HepG2 (cell line): ENCODE results near the gene NSD1. TPM values are rescaled to one million over a fixed set of nuclear protein-coding genes. Genes with fewer than 3 reads are reported as not detected.

Experiments used
- ATAC-seq: fragments of 200-7000 bp; cut with Tn5 transposase; 3 replicates; pipeline ENCODE4 v1.9.1; 2020; ENCODE audit warnings: mild to moderate bottlenecking, moderate library complexity
- BruUV-seq: library from RNA; stranded (reverse); fragments of 400-500 nt; replicated peaks from 2 replicates; lab custom pipeline; 2021; lab: Mats Ljungman, UMichigan
- CTCF ChIA-PET: fragments of 300-600 bp; formaldehyde crosslinking; extraction: SDS; loops from one replicate; lab custom pipeline; 2021; ENCODE audit warnings: low total read pairs, inconsistent platforms, low intra/inter-chr PET ratio; lab: Yijun Ruan, JAX
- POLR2A ChIA-PET: fragments of 350-600 bp; sonication (Branson Sonifier 250); formaldehyde crosslinking; loops from one replicate; lab custom pipeline; 2020; ENCODE audit warnings: antibody characterized with exemption, inconsistent platforms; lab: Yijun Ruan, JAX
- DNase-seq: peaks from one replicate; pipeline ENCODE4 v3.0.0-alpha.2; 2015; ENCODE audit warnings: low spot score
- FAIRE-seq: peaks from 3 replicates; lab custom pipeline; 2011; peaks lifted over from hg19 to GRCh38; lab: Jason Lieb, UNC
- H2AFZ ChIP-seq: one replicate; pipeline ENCODE4 v1.6.1; 2011; ENCODE audit warnings: low read length, inconsistent platforms
- H3K27ac ChIP-seq: fragments of 300-600 bp; 3 replicates; pipeline ENCODE4 v1.8.0; 2011; ENCODE audit warnings: mixed run types, mild to moderate bottlenecking, mixed read lengths, low read length, inconsistent platforms; ENCODE audit not compliant: insufficient read depth; ENCODE audit errors: extremely low read length
- H3K27me3 ChIP-seq, 2 experiments: fragments of 200-600 bp in 1 of 2; 2 replicates in 1 of 2; 3 replicates in 1 of 2; pipeline versions ENCODE4 v1.6.0 to v1.8.0; 2011; ENCODE audit warnings: low read length in 2 of 2, mild to moderate bottlenecking in 2 of 2, moderate library complexity in 2 of 2, inconsistent platforms in 1 of 2; ENCODE audit not compliant: insufficient read depth in 2 of 2, control insufficient read depth in 1 of 2
- H3K36me3 ChIP-seq, 2 experiments: fragments of 200-600 bp in 1 of 2; replicated peaks in 1 of 2; 2 replicates in 1 of 2; 3 replicates in 1 of 2; pipeline versions ENCODE4 v1.5.1 to v1.8.0; 2011; ENCODE audit warnings: low read length in 2 of 2, inconsistent platforms in 1 of 2; ENCODE audit not compliant: insufficient read depth in 2 of 2, control insufficient read depth in 1 of 2
- H3K4me1 ChIP-seq: 2 replicates; pipeline ENCODE4 v1.5.1; 2012; ENCODE audit warnings: low read length, inconsistent platforms; ENCODE audit not compliant: insufficient read depth
- H3K4me2 ChIP-seq: 2 replicates; pipeline ENCODE4 v1.6.0; 2011; ENCODE audit warnings: low read depth, low read length, inconsistent platforms
- H3K4me3 ChIP-seq, 3 experiments: fragments of 200-600 bp in 1 of 3; sonication (generic), shearing (Covaris generic) in 1 of 3; replicated peaks in 1 of 3; 2 replicates each; pipeline ENCODE4 v1.5.1; 2011 to 2016; ENCODE audit warnings: low read length in 3 of 3, inconsistent platforms in 2 of 3, low read depth in 2 of 3, mild to moderate bottlenecking in 2 of 3, control low read depth in 1 of 3, mixed read lengths in 1 of 3; ENCODE audit not compliant: insufficient read depth in 1 of 3
- H3K79me2 ChIP-seq: one replicate; pipeline ENCODE4 v1.6.1; 2011; ENCODE audit warnings: low read length, inconsistent platforms; ENCODE audit not compliant: insufficient read depth
- H3K9ac ChIP-seq: 2 replicates; pipeline ENCODE4 v1.6.0; 2011; ENCODE audit warnings: mild to moderate bottlenecking, low read depth, low read length, inconsistent platforms; ENCODE audit not compliant: insufficient read depth
- H3K9me3 ChIP-seq: 2 replicates; pipeline ENCODE4 v1.5.1; 2012; ENCODE audit warnings: mild to moderate bottlenecking, low read length
- H4K20me1 ChIP-seq: 2 replicates; pipeline ENCODE4 v1.6.0; 2011; ENCODE audit warnings: inconsistent platforms, mild to moderate bottlenecking, low read length, moderate library complexity; ENCODE audit not compliant: insufficient read depth
- HNRNPL ChIP-seq: fragments of 200-400 bp; formaldehyde crosslinking; IDR thresholded peaks from 2 replicates; pipeline ENCODE4 v1.6.1; 2017; ENCODE audit warnings: mild to moderate bottlenecking, low read depth, low read length
- KAT8 ChIP-seq: IDR thresholded peaks from 2 replicates; pipeline ENCODE4 v1.6.1; 2016; ENCODE audit warnings: missing genetic modification reagents, missing compliant biosample characterization
- NFIC ChIP-seq: IDR thresholded peaks from 2 replicates; pipeline ENCODE4 v1.6.1; 2012; ENCODE audit warnings: mild to moderate bottlenecking, low read length, inconsistent platforms
- PHF5A ChIP-seq: IDR thresholded peaks from one replicate; pipeline ENCODE4 v1.6.1; 2018; ENCODE audit warnings: low read depth, missing genetic modification reagents; ENCODE audit not compliant: unreplicated experiment
- PRPF4 ChIP-seq: fragments of 200-400 bp; formaldehyde crosslinking; IDR thresholded peaks from 2 replicates; pipeline ENCODE4 v1.6.1; 2016; ENCODE audit warnings: low read length, low read depth; ENCODE audit not compliant: poor library complexity, severe bottlenecking
- RBM22 ChIP-seq: fragments of 200-400 bp; formaldehyde crosslinking; optimal IDR thresholded peaks from 2 replicates; pipeline ENCODE3; 2017; ENCODE audit warnings: mild to moderate bottlenecking, low read length, moderate library complexity
- RXRB ChIP-seq: IDR thresholded peaks from 2 replicates; pipeline ENCODE4 v1.6.1; 2016; ENCODE audit warnings: borderline replicate concordance, missing genetic modification reagents, missing compliant biosample characterization
- SIN3A ChIP-seq: IDR thresholded peaks from 2 replicates; pipeline ENCODE4 v1.6.1; 2011; ENCODE audit warnings: low read depth, mild to moderate bottlenecking, control low read depth, low read length, borderline replicate concordance
- SMAD9 ChIP-seq: sonication (generic); formaldehyde crosslinking; IDR thresholded peaks from 2 replicates; pipeline ENCODE4 v1.5.1; 2020; ENCODE audit warnings: mild to moderate bottlenecking, missing genetic modification reagents
- SOX13 ChIP-seq, 3 experiments: fragments of 450-650 bp in 1 of 3; sonication (generic) in 1 of 3; formaldehyde crosslinking in 1 of 3; IDR thresholded peaks in 2 of 3; conservative IDR thresholded peaks in 1 of 3; 2 replicates each; pipeline versions ENCODE4 v1.5.0 to v1.6.1; 2016 to 2020; ENCODE audit warnings: antibody characterized with exemption in 1 of 3, mild to moderate bottlenecking in 1 of 3, missing compliant biosample characterization in 1 of 3, missing genetic modification reagents in 1 of 3, moderate library complexity in 1 of 3
- SP2 ChIP-seq: sonication (generic); formaldehyde crosslinking; IDR thresholded peaks from 2 replicates; pipeline ENCODE4 v1.5.1; 2020; ENCODE audit warnings: mild to moderate bottlenecking, missing genetic modification reagents
- ZMYM3 ChIP-seq: sonication (generic); formaldehyde crosslinking; IDR thresholded peaks from 2 replicates; pipeline ENCODE4 v1.5.1; 2020; ENCODE audit warnings: mild to moderate bottlenecking, missing genetic modification reagents
- ZNF263 ChIP-seq: sonication (generic); formaldehyde crosslinking; IDR thresholded peaks from 2 replicates; pipeline ENCODE4 v1.4.0; 2020; ENCODE audit warnings: missing genetic modification reagents
- ZNF503 ChIP-seq: sonication (generic); formaldehyde crosslinking; IDR thresholded peaks from 2 replicates; pipeline ENCODE4 v1.4.0; 2020; ENCODE audit warnings: missing genetic modification reagents
- ZNF510 ChIP-seq: sonication (generic); formaldehyde crosslinking; IDR thresholded peaks from 2 replicates; pipeline ENCODE4 v1.4.0; 2020; ENCODE audit warnings: low read depth, mild to moderate bottlenecking, missing genetic modification reagents
- ZNF569 ChIP-seq: sonication (generic); formaldehyde crosslinking; IDR thresholded peaks from 2 replicates; pipeline ENCODE4 v1.5.0; 2020; ENCODE audit warnings: mild to moderate bottlenecking, missing genetic modification reagents, moderate library complexity, borderline replicate concordance
- ZNF614 ChIP-seq: IDR thresholded peaks from 2 replicates; pipeline ENCODE4 v1.6.1; 2018; ENCODE audit warnings: missing biosample characterization, missing genetic modification reagents, inconsistent platforms, borderline replicate concordance
- ZNF790 ChIP-seq: sonication (generic); formaldehyde crosslinking; IDR thresholded peaks from 2 replicates; pipeline ENCODE4 v1.8.0; 2022; ENCODE audit warnings: missing genetic modification reagents, mild to moderate bottlenecking, borderline replicate concordance
- ZSCAN31 ChIP-seq: sonication (generic); formaldehyde crosslinking; IDR thresholded peaks from 2 replicates; pipeline ENCODE4 v1.5.0; 2020; ENCODE audit warnings: low read depth, mild to moderate bottlenecking, missing genetic modification reagents
- whole genome bisulfite sequencing: methylation state at CpG from one replicate; pipeline ENCODE4 v1.1.6; 2017; ENCODE audit warnings: low lambda C conversion rate; 5-methylcytosine and 5-hydroxymethylcytosine counted together
- in situ Hi-C: cut with HindIII; loops from 2 replicates; pipeline ENCODE4 v1.10.0; 2017; ENCODE audit warnings: low pct_unique_long_range_greater_than_20kb; ENCODE audit not compliant: extremely low pct_ligation_motif_present
- intact Hi-C: fragments of 100-400 bp; cut with micrococcal nuclease; formaldehyde crosslinking; loops from one replicate; pipeline ENCODE4 v1.10.0; 2022; ENCODE audit not compliant: unreplicated experiment
- polyA plus RNA-seq, 8 experiments: library from polyadenylated mRNA; depleted of rRNA in 3 of 8; stranded (reverse) in 7 of 8; unstranded in 1 of 8; fragments of >200 nt; fragmentation: Illumina TruSeq in 4 of 8; extraction: Trizol in 4 of 8; gene quantifications; 2 replicates each; pipeline versions ENCODE4 v1.2.1 to v1.2.3, GENCODE V29; 2011 to 2016; ENCODE audit warnings: low read depth in 4 of 8, missing spikeins in 1 of 8, mixed read lengths in 1 of 8; ENCODE audit not compliant: insufficient read depth in 1 of 8
- total RNA-seq, 5 experiments: library from RNA; depleted of rRNA; stranded (reverse); fragments of >200 nt; fragmentation: Illumina TruSeq; extraction: Trizol; gene quantifications; 2 replicates each; pipeline ENCODE4 v1.2.3, GENCODE V29; 2016; ENCODE audit warnings: low read depth in 1 of 5
- TF ChIP-seq, protein P1 (sequence below): sonication (generic); formaldehyde crosslinking; IDR thresholded peaks from 2 replicates; pipeline ENCODE4 v1.4.0; 2020; ENCODE audit warnings: missing genetic modification reagents, borderline replicate concordance

Gene NSD1
- total and polyA plus RNA-seq, 2 of the 13 experiments (the other 11 are each of a cell fraction or from before 2014, with no cell fraction given) = 0.01 to 0.09 TPM

- 72% methylated on average over 4 of the region's 4 CpGs for WGBS
- ATAC-seq (no peak), DNase-seq (no peak), FAIRE-seq (no peak)
- CTCF ChIA-PET = no interaction called here
- H3K27me3 ChIP-seq = peaks cover 0 to 6% of the 10 kb centered on the region in 2 experiments; a peak in 1 of 5 replicates
- H3K27ac ChIP-seq = no peak overlapping the region
- no peak overlapping the region for H3K4me3 ChIP-seq
- intact Hi-C loops = no loop called here
- H4K20me1 ChIP-seq = no peaks in the 10 kb centered on the region
- H2AFZ ChIP-seq = no peak overlapping the region
- no peaks in the 10 kb centered on the region for H3K79me2 ChIP-seq
- no peak overlapping the region for H3K9ac ChIP-seq
- POLR2A ChIA-PET = no interaction called here
- BruUV-seq = no TSS peak
- in situ Hi-C loops = no loop called here
- no peaks in the 10 kb centered on the region for H3K36me3 ChIP-seq
- no peak overlapping the region for H3K4me2 ChIP-seq
- TF ChIP-seq NFIC (no peak), ZMYM3 (CRISPR knock-in tag) (no peak), PRPF4 (no peak), HNRNPL (no peak), SMAD9 (CRISPR knock-in tag) (no peak), ZSCAN31 (CRISPR knock-in tag) (no peak), RXRB (CRISPR knock-in tag) (no peak), ZNF569 (CRISPR knock-in tag) (no peak), SIN3A (no peak), PHF5A (CRISPR knock-in tag) (no peak), ZNF263 (CRISPR knock-in tag) (no peak), SP2 (CRISPR knock-in tag) (no peak), KAT8 (no peak), ZNF503 (no peak), RBM22 (no peak), ZNF614 (no peak), ZNF510 (CRISPR knock-in tag) (no peak), ZNF790 (no peak), SOX13 (IDR thresholded peaks at IDR 0.05) (no peak), SOX13 (CRISPR knock-in tag; conservative IDR thresholded peaks at IDR 0.05 in 1 of 2, IDR thresholded peaks at IDR 0.05 in 1 of 2) (no peak)
- TF ChIP-seq, protein P1, sequence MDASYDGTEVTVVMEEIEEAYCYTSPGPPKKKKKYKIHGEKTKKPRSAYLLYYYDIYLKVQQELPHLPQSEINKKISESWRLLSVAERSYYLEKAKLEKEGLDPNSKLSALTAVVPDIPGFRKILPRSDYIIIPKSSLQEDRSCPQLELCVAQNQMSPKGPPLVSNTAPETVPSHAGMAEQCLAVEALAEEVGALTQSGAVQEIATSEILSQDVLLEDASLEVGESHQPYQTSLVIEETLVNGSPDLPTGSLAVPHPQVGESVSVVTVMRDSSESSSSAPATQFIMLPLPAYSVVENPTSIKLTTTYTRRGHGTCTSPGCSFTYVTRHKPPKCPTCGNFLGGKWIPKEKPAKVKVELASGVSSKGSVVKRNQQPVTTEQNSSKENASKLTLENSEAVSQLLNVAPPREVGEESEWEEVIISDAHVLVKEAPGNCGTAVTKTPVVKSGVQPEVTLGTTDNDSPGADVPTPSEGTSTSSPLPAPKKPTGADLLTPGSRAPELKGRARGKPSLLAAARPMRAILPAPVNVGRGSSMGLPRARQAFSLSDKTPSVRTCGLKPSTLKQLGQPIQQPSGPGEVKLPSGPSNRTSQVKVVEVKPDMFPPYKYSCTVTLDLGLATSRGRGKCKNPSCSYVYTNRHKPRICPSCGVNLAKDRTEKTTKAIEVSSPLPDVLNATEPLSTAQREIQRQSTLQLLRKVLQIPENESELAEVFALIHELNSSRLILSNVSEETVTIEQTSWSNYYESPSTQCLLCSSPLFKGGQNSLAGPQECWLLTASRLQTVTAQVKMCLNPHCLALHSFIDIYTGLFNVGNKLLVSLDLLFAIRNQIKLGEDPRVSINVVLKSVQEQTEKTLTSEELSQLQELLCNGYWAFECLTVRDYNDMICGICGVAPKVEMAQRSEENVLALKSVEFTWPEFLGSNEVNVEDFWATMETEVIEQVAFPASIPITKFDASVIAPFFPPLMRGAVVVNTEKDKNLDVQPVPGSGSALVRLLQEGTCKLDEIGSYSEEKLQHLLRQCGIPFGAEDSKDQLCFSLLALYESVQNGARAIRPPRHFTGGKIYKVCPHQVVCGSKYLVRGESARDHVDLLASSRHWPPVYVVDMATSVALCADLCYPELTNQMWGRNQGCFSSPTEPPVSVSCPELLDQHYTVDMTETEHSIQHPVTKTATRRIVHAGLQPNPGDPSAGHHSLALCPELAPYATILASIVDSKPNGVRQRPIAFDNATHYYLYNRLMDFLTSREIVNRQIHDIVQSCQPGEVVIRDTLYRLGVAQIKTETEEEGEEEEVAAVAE = no peak
- no peaks in the 10 kb centered on the region for H3K4me1 ChIP-seq
- H3K9me3 ChIP-seq = no peaks in the 10 kb centered on the region
Measured at GRCh38 chr5:177222269-177222668, 88.7 kb downstream of the NSD1 start.
